Metanephros (tissue), 1 donor: Measurements from ENCODE around the gene QKI. TPM values are rescaled to one million over a fixed set of nuclear protein-coding genes. Genes with fewer than 3 reads are reported as not detected.

ENCODE experiments used
- total RNA-seq: library from RNA; depleted of rRNA; stranded (reverse); fragments of >200 nt; gene quantifications from one replicate; pipeline ENCODE4 v1.2.3, GENCODE V29; 2014

QKI gene
- 206 TPM for total RNA-seq

GRCh38 chr6:163414117-163414945 is at the start of gene QKI:
TSS of gene QKI (plus strand) at chr6:163414718. CDS start at chr6:163415194, 476 bp downstream.

